Right lobe of liver (tissue), 4 donors: Measurements from ENCODE around the gene EPHA7.

Experiments used
- CTCF ChIP-seq, 4 donors: fragments of 200-600 bp in 3 of 4; fragments of 450-650 bp in 1 of 4; IDR thresholded peaks; one replicate each; pipeline versions ENCODE4 v1.5.1 to v1.8.0; 2016 to 2022; ENCODE audit warnings: antibody characterized with exemption in 4 of 4, mild to moderate bottlenecking in 2 of 4
- POLR2A ChIP-seq: fragments of 450-650 bp; IDR thresholded peaks from one replicate; pipeline ENCODE4 v1.6.1; 2017; ENCODE audit warnings: antibody characterized with exemption, mild to moderate bottlenecking
- donor health status: DM: no; HTN: no; CAD: no.
- donor health status: DM: no; HTN: no; CAD: no.
- donor health status: DM: no; HTN: yes; CAD: no.

DNA sequence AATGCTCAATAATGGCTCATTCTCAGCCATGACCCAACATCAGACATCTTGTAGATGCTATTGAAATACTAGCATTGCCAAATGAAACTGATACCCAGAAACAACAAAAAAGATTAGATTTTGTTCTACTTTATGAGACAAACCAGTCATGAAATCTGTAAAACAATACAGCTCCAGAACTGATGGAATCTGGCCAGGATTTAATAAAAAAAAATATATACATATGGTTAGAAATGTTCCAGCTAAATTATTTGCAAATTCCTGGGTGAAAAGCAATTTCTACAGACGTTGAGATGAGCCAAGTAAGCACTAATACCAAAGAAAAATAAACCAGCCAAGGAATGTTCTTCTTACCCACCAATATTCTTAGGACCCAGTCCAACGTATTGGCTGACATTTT lies 201.3 kb downstream of the EPHA7 start:
- TF ChIP-seq POLR2A: no peak
- no peak for TF ChIP-seq CTCF (IDR thresholded peaks at IDR 0.05)
